Fibroblast of pulmonary artery (primary cell): Measurements from ENCODE around the gene CORIN.

Experiments used
- DNase-seq: peaks from one replicate; pipeline ENCODE4 v3.0.0-alpha.2; 2010; ENCODE audit warnings: low read depth
- H3K4me3 ChIP-seq: replicated peaks from 2 replicates; pipeline ENCODE4 v1.5.1; 2011; ENCODE audit warnings: low read depth, mild to moderate bottlenecking, control low read depth, low read length, moderate library complexity
- TF ChIP-seq, protein P1 (sequence below): IDR thresholded peaks from 2 replicates; pipeline ENCODE4 v1.5.1; 2011; ENCODE audit warnings: mild to moderate bottlenecking, control low read depth, low read length, inconsistent platforms; ENCODE audit errors: missing control alignments

Gene CORIN

DNA sequence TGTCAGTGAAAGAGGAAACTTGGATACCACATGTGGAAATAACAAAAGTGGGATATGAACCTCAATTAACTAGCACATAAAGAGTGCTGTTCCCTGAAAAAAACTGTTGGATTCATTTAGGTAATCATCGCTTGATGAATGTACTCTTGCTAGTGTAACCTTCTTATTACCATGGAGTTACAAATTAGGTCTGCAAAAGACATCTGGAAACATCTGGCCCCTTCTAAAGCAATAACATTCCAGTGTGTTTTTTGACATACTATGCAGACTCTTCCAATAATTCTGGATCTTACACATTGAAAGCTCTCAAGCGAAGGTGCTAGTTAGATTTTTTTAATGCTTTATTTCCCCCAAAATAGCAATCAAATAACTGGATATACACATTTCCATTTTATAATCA lies 218.2 kb downstream of the CORIN start:
- no peak overlapping the region for H3K4me3 ChIP-seq
- TF ChIP-seq, protein P1, sequence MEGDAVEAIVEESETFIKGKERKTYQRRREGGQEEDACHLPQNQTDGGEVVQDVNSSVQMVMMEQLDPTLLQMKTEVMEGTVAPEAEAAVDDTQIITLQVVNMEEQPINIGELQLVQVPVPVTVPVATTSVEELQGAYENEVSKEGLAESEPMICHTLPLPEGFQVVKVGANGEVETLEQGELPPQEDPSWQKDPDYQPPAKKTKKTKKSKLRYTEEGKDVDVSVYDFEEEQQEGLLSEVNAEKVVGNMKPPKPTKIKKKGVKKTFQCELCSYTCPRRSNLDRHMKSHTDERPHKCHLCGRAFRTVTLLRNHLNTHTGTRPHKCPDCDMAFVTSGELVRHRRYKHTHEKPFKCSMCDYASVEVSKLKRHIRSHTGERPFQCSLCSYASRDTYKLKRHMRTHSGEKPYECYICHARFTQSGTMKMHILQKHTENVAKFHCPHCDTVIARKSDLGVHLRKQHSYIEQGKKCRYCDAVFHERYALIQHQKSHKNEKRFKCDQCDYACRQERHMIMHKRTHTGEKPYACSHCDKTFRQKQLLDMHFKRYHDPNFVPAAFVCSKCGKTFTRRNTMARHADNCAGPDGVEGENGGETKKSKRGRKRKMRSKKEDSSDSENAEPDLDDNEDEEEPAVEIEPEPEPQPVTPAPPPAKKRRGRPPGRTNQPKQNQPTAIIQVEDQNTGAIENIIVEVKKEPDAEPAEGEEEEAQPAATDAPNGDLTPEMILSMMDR = no peak
- DNase-seq = no peak

DNA sequence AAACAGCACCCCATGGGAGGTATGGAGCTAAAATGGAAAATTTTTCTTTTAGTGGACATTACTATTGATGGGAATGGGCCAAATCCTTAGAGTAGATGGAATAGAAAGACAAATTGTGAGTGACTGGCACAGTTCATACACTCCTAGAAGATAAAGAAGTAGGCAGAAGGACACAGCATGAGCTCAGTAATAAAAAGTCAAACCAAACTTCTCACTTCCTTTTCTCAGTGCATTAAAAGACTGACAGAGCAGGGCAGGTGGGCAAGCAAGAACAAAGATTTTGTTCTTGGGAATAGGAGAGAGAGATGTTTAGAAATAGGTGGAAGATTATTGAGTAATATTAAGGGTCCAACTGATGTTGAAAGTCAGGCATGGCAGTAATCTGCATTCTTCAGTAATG lies 220.3 kb downstream of the CORIN start:
- no peak overlapping the region for H3K4me3 ChIP-seq
- no peak for DNase-seq
- TF ChIP-seq, protein P1 = no peak

DNA sequence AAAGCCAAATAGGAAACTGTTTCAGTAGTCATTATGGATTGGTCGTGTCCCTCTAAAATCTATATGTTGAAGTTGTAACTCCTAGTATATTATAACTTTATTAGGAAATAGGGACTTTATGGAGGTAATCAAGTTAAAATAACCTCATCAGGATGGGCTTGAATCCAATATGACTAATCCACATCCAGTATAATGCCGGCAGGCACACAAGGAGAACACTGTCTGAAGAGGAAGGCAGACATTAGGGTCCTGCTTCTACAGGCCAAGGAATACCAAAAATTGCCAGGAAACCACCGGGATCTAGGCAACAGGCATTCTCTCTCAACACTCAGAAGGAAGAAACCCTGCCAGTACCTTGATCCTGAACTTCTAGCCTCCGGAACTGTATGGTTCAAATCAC lies 222.5 kb downstream of the CORIN start:
- peak; percentile 32 for DNase-seq
- TF ChIP-seq, protein P1 = no peak
- H3K4me3 ChIP-seq = no peak overlapping the region

DNA sequence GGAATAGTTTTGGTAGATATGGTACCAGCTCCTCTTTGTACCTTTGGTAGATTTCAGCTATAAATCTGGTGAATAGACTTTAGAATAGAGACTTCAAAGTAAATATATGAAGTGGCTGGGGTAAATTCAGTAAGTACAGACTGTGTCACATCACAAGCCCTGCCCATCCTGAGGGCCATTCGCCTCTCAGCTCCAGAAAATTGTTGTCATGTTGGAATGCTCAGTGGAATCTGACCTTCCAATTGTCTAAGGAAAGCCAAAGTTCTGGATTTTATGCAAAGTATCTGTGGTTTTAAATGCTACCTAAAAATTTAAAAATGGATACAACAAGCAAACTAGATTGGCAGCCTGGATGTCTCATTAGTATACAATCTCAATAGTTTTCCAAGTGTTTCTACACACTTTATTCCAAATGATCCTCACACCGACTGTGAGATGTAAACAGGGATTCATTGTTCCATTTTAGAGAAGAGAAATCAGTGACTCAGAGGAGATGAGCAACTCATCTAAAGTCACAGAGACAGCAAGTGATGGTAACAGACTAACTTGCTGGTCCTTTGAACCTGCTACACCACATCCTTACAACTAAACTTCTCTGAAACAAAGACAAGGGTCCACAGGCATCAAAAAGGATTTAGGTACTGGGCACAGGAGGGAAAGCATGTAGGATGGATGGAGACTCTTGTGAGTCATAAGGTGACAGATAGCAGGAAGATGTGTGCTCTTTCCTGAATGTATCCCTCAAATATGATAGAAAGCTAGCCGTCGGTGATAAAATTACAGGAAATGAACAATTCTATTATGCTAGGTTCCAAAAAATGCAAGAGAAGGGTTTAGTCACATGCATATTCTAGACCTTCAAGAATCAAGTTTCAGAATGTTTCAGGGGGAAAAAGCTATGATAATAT lies 225.5 kb downstream of the CORIN start:
- TF ChIP-seq, protein P1 = no peak
- peak; percentile 17 for DNase-seq
- no peak overlapping the region for H3K4me3 ChIP-seq

DNA sequence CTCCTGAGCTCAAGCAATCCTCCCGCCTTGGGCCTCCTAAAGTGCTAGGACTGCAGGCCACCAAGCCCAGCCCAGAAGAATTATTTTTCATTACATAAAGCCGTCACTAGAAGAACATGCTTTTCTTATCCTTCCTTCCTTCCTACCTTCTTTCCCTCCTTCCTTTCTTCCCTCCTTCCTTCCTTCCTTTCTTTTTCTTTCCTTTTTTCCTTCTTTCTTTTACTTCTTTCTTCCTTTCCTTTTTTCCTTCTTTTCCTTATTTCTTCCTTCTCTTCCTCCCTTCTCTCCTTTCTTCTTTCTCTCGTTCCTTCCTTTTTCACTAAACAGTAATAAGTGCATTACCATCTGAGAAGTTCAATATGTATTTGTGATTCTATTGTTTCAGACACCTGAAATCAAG lies 231.4 kb downstream of the CORIN start:
- TF ChIP-seq, protein P1 = no peak
- no peak for DNase-seq
- no peak overlapping the region for H3K4me3 ChIP-seq

DNA sequence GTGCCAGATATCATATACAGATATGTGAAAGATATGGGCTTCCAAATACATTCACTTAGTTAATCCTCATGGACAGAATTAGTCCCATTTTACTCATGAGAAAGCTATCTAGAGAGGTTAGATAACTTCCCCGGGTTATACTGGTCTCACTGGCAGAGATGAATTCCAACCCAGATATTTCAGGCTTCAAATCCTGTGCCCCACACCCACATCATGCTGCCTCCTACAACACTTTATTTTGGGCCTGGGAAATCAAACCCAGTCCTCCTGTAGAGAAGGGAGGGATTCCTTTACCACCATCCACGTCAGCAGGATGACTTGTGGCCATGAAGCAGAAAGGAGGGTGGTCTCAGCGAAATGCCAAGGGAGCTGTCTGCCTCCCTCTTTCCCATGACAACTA lies 239.0 kb downstream of the CORIN start:
- TF ChIP-seq, protein P1 = no peak
- no peak overlapping the region for H3K4me3 ChIP-seq
- no peak for DNase-seq

DNA sequence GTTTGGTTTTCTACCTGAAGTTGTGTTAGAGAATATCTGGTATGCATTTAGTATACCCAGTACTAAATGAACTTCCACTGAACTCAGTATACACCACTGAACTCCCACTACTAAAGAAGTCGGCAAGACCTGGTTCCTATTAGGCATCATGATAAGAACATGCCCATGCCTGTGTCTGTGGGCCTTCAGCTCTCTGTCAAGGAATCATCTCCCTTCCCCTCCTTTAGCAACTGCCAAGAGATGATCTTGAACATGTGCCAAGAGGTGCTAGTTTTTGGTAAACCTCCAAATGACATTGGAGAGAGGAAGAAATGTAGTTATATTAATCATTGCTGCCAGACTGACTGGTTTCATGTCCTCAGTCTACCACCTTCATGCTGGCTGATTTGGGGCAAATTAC lies 239.5 kb downstream of the CORIN start:
- H3K4me3 ChIP-seq = no peak overlapping the region
- TF ChIP-seq, protein P1 = no peak
- peak; percentile 20 for DNase-seq
